HG02943 (cell line): ENCODE measurements around the gene ATP2A3.

Experiments used
- ATAC-seq: cut with Tn5 transposase; IDR thresholded peaks from one replicate; pipeline ENCODE4 v1.9.1; 2021; ENCODE audit warnings: mild to moderate bottlenecking, low read depth, moderate library complexity; ENCODE audit not compliant: unreplicated experiment

Gene ATP2A3

DNA sequence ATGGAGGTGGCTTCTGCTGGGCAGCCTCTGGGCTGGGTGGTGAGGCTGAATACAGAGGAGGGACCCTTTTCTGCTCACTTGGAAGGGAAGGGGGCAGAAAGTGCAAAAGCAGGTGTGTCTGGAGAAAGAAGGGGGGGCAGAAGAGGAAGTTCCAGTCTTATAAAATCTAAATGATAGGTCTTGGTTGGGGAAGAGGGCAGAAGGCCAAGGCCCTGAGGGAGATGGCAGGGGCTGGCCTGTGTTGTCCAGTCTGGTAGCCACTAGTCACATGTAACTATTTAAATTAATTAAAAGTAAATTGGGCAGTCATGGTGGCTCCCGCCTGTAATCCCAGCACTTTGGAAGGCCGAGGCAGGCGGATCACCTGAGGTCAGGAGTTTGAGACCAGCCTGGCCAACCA, 68.9 kb downstream of the ATP2A3 start:
- ATAC-seq, result no peak

GRCh38 chr17:3894911-3895343, 69.3 kb downstream of the ATP2A3 start:
- no peak for ATAC-seq

GRCh38 chr17:3894188-3894587, 70.0 kb downstream of the ATP2A3 start:
- no peak for ATAC-seq

DNA sequence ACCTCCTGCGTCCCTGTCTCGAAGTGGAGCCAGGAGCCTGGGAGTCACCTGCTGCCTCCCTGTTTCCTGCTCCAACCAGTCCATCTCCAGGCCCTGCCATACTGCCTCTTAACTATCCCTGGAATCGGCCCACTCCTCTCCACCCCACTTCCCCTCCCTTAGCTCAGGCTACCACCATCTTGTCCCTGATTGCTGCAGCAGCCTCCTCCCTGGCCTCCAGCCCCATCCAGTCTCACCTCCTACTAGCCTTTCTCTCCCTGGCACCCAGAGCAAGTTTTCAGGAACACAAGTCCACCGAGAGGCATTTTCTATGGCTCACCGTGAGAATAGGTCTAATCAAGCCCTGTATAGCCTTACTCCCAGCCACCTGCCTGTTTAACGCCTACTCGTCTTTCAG, 70.5 kb downstream of the ATP2A3 start:
- ATAC-seq, result no peak

GRCh38 chr17:3893003-3893719, 71.1 kb downstream of the ATP2A3 start, which contains the start of gene CAMKK1:
Gene CAMKK1, minus strand, starts transcription at chr17:3893053. Its CDS starts 7,366 bp downstream, at chr17:3885687.
- ATAC-seq, result peak; percentile 74

- ATAC-seq, result peak; percentile 17
Measured at GRCh38 chr17:3892095-3892998, 71.9 kb downstream of the ATP2A3 start.

- no peak for ATAC-seq
Measured at GRCh38 chr17:3891626-3892094, 72.6 kb downstream of the ATP2A3 start.

DNA sequence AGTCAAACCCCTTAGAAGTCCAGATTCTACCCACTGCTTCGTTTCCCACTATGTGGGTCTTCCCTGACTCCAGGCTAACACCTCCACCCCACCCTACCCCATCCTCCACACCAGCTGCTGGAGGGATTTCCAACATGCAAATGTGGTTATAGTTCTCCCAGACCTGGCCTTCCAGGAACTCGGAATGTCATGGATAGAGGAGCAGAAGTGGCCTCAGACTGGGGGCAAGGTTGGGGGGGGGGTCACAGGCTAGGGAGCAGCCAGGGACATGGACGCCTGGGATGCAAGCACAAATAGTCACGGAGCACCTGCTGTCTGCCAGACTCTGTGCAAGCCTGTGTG, 73.4 kb downstream of the ATP2A3 start:
- ATAC-seq, result no peak

DNA sequence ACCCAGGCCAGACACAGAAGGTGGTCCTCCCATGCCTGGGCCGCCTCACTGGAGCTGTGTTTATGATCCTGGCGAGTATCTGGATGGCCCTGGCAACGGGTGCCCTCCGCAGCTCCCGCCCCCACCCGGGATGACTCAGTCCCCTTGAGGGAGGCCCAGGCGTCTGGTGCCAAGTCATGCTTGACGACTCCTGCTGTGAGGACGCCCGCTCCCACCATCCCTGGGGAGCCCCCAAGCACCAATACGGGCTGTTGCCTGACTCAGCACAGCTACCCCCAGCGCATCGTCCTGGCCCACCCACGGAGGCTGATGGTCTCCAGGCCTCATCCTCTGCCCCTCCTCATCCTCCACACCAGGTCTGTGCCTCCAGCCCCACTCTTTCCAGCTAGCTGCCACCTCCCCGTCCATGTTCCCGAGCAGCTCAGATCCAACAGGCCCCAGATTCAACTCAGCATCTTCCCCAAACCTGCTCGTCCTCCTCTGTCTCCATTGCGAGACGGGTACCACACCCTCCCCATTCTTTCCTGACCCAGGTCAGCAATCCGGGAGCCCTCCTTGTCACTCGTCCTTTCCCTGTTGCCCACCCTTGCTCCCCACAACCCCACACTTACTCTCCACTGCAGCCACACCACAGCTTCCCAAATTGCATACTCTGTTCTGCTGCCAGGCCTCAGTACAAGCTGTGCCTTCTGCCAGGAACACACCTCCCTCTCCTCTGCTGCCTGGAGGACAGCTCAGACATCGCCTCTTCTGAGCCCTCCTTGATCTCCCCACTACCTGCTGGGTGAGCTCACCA, 74.0 kb downstream of the ATP2A3 start:
- no peak for ATAC-seq

GRCh38 chr17:3889325-3890012, 74.8 kb downstream of the ATP2A3 start:
- ATAC-seq, result no peak

DNA sequence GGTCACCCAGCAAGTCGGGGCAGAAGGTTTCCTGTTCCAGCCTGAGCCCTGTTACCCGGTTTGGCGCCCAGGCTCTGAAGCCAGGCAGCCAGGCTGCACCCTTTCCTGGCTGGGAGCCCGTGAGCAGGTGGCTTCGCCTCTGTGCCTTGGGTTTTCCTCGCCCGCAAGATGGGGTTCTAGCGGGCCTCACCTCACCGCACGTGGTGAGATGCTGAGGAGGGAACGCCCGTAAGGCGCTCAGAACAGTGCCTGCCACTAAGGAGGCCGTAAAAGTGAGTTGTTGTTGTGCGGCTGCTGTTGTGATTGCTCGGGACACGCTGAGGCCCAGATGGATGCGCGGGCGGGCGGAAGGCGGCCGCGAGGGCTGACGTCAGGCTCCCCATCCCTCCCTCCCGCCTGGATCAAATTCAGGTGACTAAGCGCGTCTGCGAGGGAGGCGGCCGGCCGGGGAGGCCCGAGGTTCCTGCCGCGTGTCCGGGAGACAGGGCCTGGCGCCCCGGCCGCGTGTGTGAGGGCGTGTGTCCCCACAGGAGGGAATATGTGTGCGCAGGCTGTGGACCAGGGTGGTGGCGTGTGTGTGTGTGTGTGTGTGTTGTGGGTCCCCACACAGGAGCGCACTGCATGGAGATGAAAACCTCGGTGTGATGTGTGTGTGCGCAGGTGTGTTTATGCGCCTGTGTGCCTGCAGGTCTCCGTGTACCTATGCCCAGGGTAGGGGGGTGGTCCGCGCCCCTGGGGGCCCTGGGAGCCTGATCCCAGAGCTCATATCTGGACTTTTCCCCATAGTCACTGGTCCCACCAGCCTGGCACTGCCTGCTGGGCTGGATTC, 75.7 kb downstream of the ATP2A3 start:
- no peak for ATAC-seq

- ATAC-seq, result no peak
Measured at GRCh38 chr17:3887804-3888203, 76.4 kb downstream of the ATP2A3 start.

DNA sequence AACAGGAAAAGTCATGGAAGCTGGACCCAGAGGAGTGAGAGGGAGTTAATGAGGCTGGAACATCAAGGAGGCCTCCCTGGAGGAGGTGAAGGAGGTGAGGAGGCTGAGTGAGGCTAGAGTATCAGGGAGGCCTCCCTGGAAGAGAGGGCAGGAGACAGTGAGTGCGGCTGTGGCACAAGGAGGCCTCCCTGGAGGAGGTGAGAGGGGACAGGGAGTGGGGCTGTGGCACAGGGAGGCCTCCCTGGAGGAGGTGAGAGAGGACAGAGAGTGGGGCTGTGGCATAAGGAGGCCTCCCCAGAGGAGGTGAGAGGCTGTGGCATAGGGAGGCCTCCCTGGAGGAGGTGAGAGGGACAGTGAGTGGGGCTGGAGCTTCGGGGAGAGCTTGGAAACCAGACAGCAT, 76.8 kb downstream of the ATP2A3 start:
- ATAC-seq, result no peak

- ATAC-seq, result no peak
Measured at GRCh38 chr17:3886776-3887175, 77.5 kb downstream of the ATP2A3 start.

GRCh38 chr17:3885970-3886369, 78.3 kb downstream of the ATP2A3 start:
- ATAC-seq, result no peak

GRCh38 chr17:3885271-3885670, 79.0 kb downstream of the ATP2A3 start:
- ATAC-seq, result no peak

DNA sequence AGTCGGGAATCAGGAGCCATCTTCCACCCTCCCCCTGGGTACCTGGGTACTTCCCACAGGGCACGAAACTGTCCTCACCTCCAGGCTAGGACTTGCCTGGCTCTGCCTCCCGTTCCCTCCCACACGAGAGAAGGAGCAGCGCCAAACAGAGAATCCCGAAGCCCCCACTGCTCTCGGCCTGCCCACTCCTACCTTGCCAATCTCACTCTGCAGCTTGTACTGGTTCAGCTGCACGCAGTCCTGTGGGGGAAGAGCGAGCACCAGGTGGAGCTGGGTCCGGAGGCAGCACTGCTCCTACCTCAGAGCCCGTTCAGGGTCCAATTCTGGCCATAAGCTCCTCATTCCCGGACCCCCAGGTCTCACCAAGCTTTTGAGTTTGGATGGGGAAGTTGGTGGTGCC, 80.0 kb downstream of the ATP2A3 start:
- ATAC-seq, result no peak

DNA sequence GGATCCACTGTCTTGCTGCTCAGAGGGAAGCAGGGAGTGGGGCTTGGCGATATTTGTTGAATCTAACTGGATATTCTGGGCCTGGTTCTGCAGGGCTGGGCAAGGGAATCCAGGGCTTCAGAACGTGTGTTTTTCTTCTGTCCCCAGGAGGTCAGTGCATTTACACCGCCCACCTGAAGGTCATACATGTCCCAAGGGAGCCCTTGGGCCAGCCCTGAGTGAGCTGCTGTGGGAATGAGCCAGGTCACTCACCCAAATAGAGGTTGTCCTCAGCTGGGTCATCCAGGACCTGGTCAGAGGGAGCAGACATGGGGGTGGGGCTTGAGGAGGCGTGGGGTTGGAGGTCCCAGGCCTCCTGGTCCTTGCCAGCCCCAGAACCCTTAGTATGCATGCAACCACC, 82.0 kb downstream of the ATP2A3 start:
- ATAC-seq, result no peak

GRCh38 chr17:3880983-3881382, 83.3 kb downstream of the ATP2A3 start:
- no peak for ATAC-seq
